Measurements from ENCODE around the gene ZNF43.
"Not testable (repeated sequence)": the region's sequence is repeated elsewhere in the genome, so short reads cannot be mapped to it uniquely, and the experiment has no call there.

The ZNF43 gene

GRCh38 chr19:21877976-21878375 is 42.0 kb upstream of the ZNF43 start:
- Histone ChIP-seq H4K20me1 (ENCODE audit: insufficient read depth) (no peaks in the 10 kb centered on the region), H3K79me2 (ENCODE audit: insufficient read depth, low read depth) (no peaks in the 10 kb centered on the region), H3K9ac (no peak overlapping the region), H2AFZ (ENCODE audit: low read depth) (no peak overlapping the region), H3K27me3 (ENCODE audit: insufficient read depth, low read depth) (no peaks in the 10 kb centered on the region), H3K4me2 (no peak overlapping the region), H3K36me3 (ENCODE audit: insufficient read depth) (no peaks in the 10 kb centered on the region), H3K4me3 (IDR thresholded peaks at IDR 0.05; ENCODE audit: insufficient read depth, low read depth, low read length) (no peak overlapping the region), H3K27ac (no peak overlapping the region), H3K4me1 (ENCODE audit: low read depth, poor library complexity, severe bottlenecking) (no peaks in the 10 kb centered on the region)
- no peak for TF ChIP-seq CTCF (conservative IDR thresholded peaks at IDR 0.05; ENCODE audit: low read depth, low read length)

- not testable (repeated sequence) for H3K4me3 ChIP-seq (IDR thresholded peaks at IDR 0.05; ENCODE audit: insufficient read depth, low read depth, low read length); H3K4me1 ChIP-seq (ENCODE audit: low read depth, poor library complexity, severe bottlenecking); H3K27ac ChIP-seq; H2AFZ ChIP-seq (ENCODE audit: low read depth); H3K9ac ChIP-seq; H3K79me2 ChIP-seq (ENCODE audit: insufficient read depth, low read depth); H3K36me3 ChIP-seq (ENCODE audit: insufficient read depth); H3K27me3 ChIP-seq (ENCODE audit: insufficient read depth, low read depth); H3K4me2 ChIP-seq; H4K20me1 ChIP-seq (ENCODE audit: insufficient read depth)
These were observed 40.6 kb upstream of the ZNF43 start for GRCh38 chr19:21876608-21877007.

- no peak for TF ChIP-seq CTCF (conservative IDR thresholded peaks at IDR 0.05; ENCODE audit: low read depth, low read length)
- H3K36me3 ChIP-seq (ENCODE audit: insufficient read depth), result no peaks in the 10 kb centered on the region
- no peak overlapping the region for H3K9ac ChIP-seq
- H3K4me3 ChIP-seq (IDR thresholded peaks at IDR 0.05; ENCODE audit: insufficient read depth, low read depth, low read length), result no peak overlapping the region
- H2AFZ ChIP-seq (ENCODE audit: low read depth), result no peak overlapping the region
- no peaks in the 10 kb centered on the region for H3K79me2 ChIP-seq (ENCODE audit: insufficient read depth, low read depth)
- H3K4me2 ChIP-seq, result no peak overlapping the region
- no peaks in the 10 kb centered on the region for H3K27me3 ChIP-seq (ENCODE audit: insufficient read depth, low read depth)
- H4K20me1 ChIP-seq (ENCODE audit: insufficient read depth), result no peaks in the 10 kb centered on the region
- no peaks in the 10 kb centered on the region for H3K4me1 ChIP-seq (ENCODE audit: low read depth, poor library complexity, severe bottlenecking)
- H3K27ac ChIP-seq, result no peak overlapping the region
These were observed 21.0 kb upstream of the ZNF43 start for GRCh38 chr19:21856773-21857514.

GRCh38 chr19:21851596-21852345 is 15.8 kb upstream of the ZNF43 start:
- no peak for TF ChIP-seq CTCF (conservative IDR thresholded peaks at IDR 0.05; ENCODE audit: low read depth, low read length)
- no peaks in the 10 kb centered on the region for H3K27me3 ChIP-seq (ENCODE audit: insufficient read depth, low read depth)
- H3K9ac ChIP-seq, result no peak overlapping the region
- H3K4me3 ChIP-seq (IDR thresholded peaks at IDR 0.05; ENCODE audit: insufficient read depth, low read depth, low read length), result no peak overlapping the region
- H2AFZ ChIP-seq (ENCODE audit: low read depth), result no peak overlapping the region
- no peak overlapping the region for H3K4me2 ChIP-seq
- no peaks in the 10 kb centered on the region for H3K36me3 ChIP-seq (ENCODE audit: insufficient read depth)
- no peak overlapping the region for H3K27ac ChIP-seq
- H4K20me1 ChIP-seq (ENCODE audit: insufficient read depth), result no peaks in the 10 kb centered on the region
- no peaks in the 10 kb centered on the region for H3K4me1 ChIP-seq (ENCODE audit: low read depth, poor library complexity, severe bottlenecking)
- H3K79me2 ChIP-seq (ENCODE audit: insufficient read depth, low read depth), result no peaks in the 10 kb centered on the region
